ENCODE measurements around the gene HDAC5.

- no peak for TF ChIP-seq REST (IDR thresholded peaks at IDR 0.05; ENCODE audit: insufficient replicate concordance, low read depth)
- TF ChIP-seq, protein P1, sequence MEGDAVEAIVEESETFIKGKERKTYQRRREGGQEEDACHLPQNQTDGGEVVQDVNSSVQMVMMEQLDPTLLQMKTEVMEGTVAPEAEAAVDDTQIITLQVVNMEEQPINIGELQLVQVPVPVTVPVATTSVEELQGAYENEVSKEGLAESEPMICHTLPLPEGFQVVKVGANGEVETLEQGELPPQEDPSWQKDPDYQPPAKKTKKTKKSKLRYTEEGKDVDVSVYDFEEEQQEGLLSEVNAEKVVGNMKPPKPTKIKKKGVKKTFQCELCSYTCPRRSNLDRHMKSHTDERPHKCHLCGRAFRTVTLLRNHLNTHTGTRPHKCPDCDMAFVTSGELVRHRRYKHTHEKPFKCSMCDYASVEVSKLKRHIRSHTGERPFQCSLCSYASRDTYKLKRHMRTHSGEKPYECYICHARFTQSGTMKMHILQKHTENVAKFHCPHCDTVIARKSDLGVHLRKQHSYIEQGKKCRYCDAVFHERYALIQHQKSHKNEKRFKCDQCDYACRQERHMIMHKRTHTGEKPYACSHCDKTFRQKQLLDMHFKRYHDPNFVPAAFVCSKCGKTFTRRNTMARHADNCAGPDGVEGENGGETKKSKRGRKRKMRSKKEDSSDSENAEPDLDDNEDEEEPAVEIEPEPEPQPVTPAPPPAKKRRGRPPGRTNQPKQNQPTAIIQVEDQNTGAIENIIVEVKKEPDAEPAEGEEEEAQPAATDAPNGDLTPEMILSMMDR (IDR thresholded peaks at IDR 0.05; ENCODE audit: insufficient read depth, low read length) = no peak
- no peak for TF ChIP-seq SPI1 (IDR thresholded peaks at IDR 0.05; ENCODE audit: borderline replicate concordance, low read depth)
These were observed 60.6 kb downstream of the HDAC5 start for GRCh38 chr17:44062871-44063270.
